ENCODE data around the gene ASIC4. TPM values are rescaled to one million over a fixed set of nuclear protein-coding genes. Genes with fewer than 3 reads are reported as not detected.

Gene ASIC4
- polyA plus RNA-seq, 1 donor (not counting 4 experiments of a cell fraction or from before 2014, with no cell fraction given) = not detected

GRCh38 chr2:219499555-219499954 is 14.7 kb upstream of the ASIC4 start:
- Histone ChIP-seq H3K36me3 (ENCODE audit: control insufficient read depth in 2 of 2, extremely low read depth in 1 of 2, insufficient read depth in 2 of 2, low read length in 2 of 2) (peaks cover 2 to 9% of the 10 kb centered on the region in 2 experiments), H3K79me2 (ENCODE audit: control insufficient read depth, insufficient read depth, low read length) (peaks cover 7% of the 10 kb centered on the region), H4K20me1 (ENCODE audit: control insufficient read depth, extremely low read depth, insufficient read depth, low read length) (no peaks in the 10 kb centered on the region), H3K27ac (ENCODE audit: control insufficient read depth, insufficient read depth, low read length) (peak overlapping the region; percentile 79), H2AFZ (ENCODE audit: control insufficient read depth, low read length) (no peak overlapping the region), H3K9me1 (ENCODE audit: control insufficient read depth, extremely low read depth, insufficient read depth, low read length) (no peaks in the 10 kb centered on the region), H3K9ac (ENCODE audit: control insufficient read depth, extremely low read depth, insufficient read depth, low read length) (peak overlapping the region; percentile 89), H3K9me3 (ENCODE audit: control insufficient read depth, low read depth, low read length) (no peaks in the 10 kb centered on the region), H3K4me1 (ENCODE audit: control insufficient read depth, extremely low read depth, insufficient read depth, low read length) (peaks cover 15% of the 10 kb centered on the region), H3K27me3 (ENCODE audit: control insufficient read depth, extremely low read depth, insufficient read depth, low read length) (peaks cover 39% of the 10 kb centered on the region), H3K4me2 (ENCODE audit: control insufficient read depth, extremely low read depth, insufficient read depth, low read depth, low read length) (peak overlapping the region; percentile 98), H3K4me3 (ENCODE audit: control insufficient read depth in 2 of 3, extremely low read depth in 1 of 3, insufficient read depth in 2 of 3, low read depth in 1 of 3, low read length in 3 of 3) (peak overlapping the region; percentile 62 to 83 (median 80))
- FAIRE-seq = no peak
- dilution Hi-C loops (cut with MboI; ENCODE audit: extremely low pct_ligation_motif_present, low sequenced_read_pairs) = no loop called here
- DNase-seq (ENCODE audit: low read depth, low spot score) = no peak
- TF ChIP-seq EZH2 (IDR thresholded peaks at IDR 0.05; ENCODE audit: low read length) (no peak), CTCF (optimal IDR thresholded peaks at IDR 0.05 in 1 of 3, IDR thresholded peaks at IDR 0.05 in 1 of 3, conservative IDR thresholded peaks at IDR 0.05 in 1 of 3; ENCODE audit: extremely low read depth in 1 of 3, insufficient read depth in 2 of 3, low read length in 3 of 3) (no peak)

- no peaks in the 10 kb centered on the region for H3K9me3 ChIP-seq (ENCODE audit: control insufficient read depth, low read depth, low read length)
- DNase-seq (ENCODE audit: low read depth, low spot score) (no peak), FAIRE-seq (no peak)
- no peak overlapping the region for H3K9ac ChIP-seq (ENCODE audit: control insufficient read depth, extremely low read depth, insufficient read depth, low read length)
- peaks cover 15% of the 10 kb centered on the region for H3K4me1 ChIP-seq (ENCODE audit: control insufficient read depth, extremely low read depth, insufficient read depth, low read length)
- H3K4me3 ChIP-seq (ENCODE audit: control insufficient read depth in 2 of 3, extremely low read depth in 1 of 3, insufficient read depth in 2 of 3, low read depth in 1 of 3, low read length in 3 of 3) = no peak overlapping the region
- peaks cover 7 to 9% of the 10 kb centered on the region in 2 experiments for H3K36me3 ChIP-seq (ENCODE audit: control insufficient read depth in 2 of 2, extremely low read depth in 1 of 2, insufficient read depth in 2 of 2, low read length in 2 of 2)
- no peaks in the 10 kb centered on the region for H4K20me1 ChIP-seq (ENCODE audit: control insufficient read depth, extremely low read depth, insufficient read depth, low read length)
- H3K79me2 ChIP-seq (ENCODE audit: control insufficient read depth, insufficient read depth, low read length) = peaks cover 7% of the 10 kb centered on the region
- dilution Hi-C loops (cut with MboI; ENCODE audit: extremely low pct_ligation_motif_present, low sequenced_read_pairs) = no loop called here
- no peaks in the 10 kb centered on the region for H3K9me1 ChIP-seq (ENCODE audit: control insufficient read depth, extremely low read depth, insufficient read depth, low read length)
- TF ChIP-seq EZH2 (IDR thresholded peaks at IDR 0.05; ENCODE audit: low read length) (no peak), CTCF (optimal IDR thresholded peaks at IDR 0.05 in 1 of 3, IDR thresholded peaks at IDR 0.05 in 1 of 3, conservative IDR thresholded peaks at IDR 0.05 in 1 of 3; ENCODE audit: extremely low read depth in 1 of 3, insufficient read depth in 2 of 3, low read length in 3 of 3) (peak in 2 of 3 experiments; percentile 17 to 58)
- peaks cover 34% of the 10 kb centered on the region for H3K27me3 ChIP-seq (ENCODE audit: control insufficient read depth, extremely low read depth, insufficient read depth, low read length)
- no peak overlapping the region for H3K27ac ChIP-seq (ENCODE audit: control insufficient read depth, insufficient read depth, low read length)
- peak overlapping the region; percentile 98 for H3K4me2 ChIP-seq (ENCODE audit: control insufficient read depth, extremely low read depth, insufficient read depth, low read depth, low read length)
- H2AFZ ChIP-seq (ENCODE audit: control insufficient read depth, low read length) = no peak overlapping the region
Observed at GRCh38 chr2:219500135-219500534, 14.1 kb upstream of the ASIC4 start.
